ENCODE data around the gene CSNK1G2.
A peak's percentile ranks its signal among the peaks of the same experiment; 100 is the strongest.
"Not testable (repeated sequence)": the region's sequence is repeated elsewhere in the genome, so short reads cannot be mapped to it uniquely, and the experiment has no call there.

The CSNK1G2 gene

GRCh38 chr19:1988464-1988863 lies 47.5 kb downstream of the CSNK1G2 start:
- DNase-seq (ENCODE audit: low read depth in 2 of 2), result not testable (repeated sequence)

GRCh38 chr19:1989513-1990229 lies 48.7 kb downstream of the CSNK1G2 start:
- no peak for DNase-seq (ENCODE audit: low read depth in 2 of 2)

- no peak for DNase-seq (ENCODE audit: low read depth in 2 of 2)
Measured at GRCh38 chr19:1990230-1991017, 49.5 kb downstream of the CSNK1G2 start.

- no peak for DNase-seq (ENCODE audit: low read depth in 2 of 2)
Measured at GRCh38 chr19:1991018-1991913, 50.3 kb downstream of the CSNK1G2 start.

- peak in 1 of 2 donors; percentile 31 for DNase-seq (ENCODE audit: low read depth in 2 of 2)
Measured at GRCh38 chr19:1992759-1993260, 51.8 kb downstream of the CSNK1G2 start.

- DNase-seq (ENCODE audit: low read depth in 2 of 2), result no peak
Measured at GRCh38 chr19:1997353-1998233, 56.6 kb downstream of the CSNK1G2 start.

- no peak for DNase-seq (ENCODE audit: low read depth in 2 of 2)
Measured at GRCh38 chr19:1998712-1999708, 58.0 kb downstream of the CSNK1G2 start.

GRCh38 chr19:1999856-2000515 lies 59.0 kb downstream of the CSNK1G2 start:
- DNase-seq (ENCODE audit: low read depth in 2 of 2), result no peak

GRCh38 chr19:2003874-2004273 lies 62.9 kb downstream of the CSNK1G2 start:
- DNase-seq (ENCODE audit: low read depth in 2 of 2), result no peak

- no peak for DNase-seq (ENCODE audit: low read depth in 2 of 2)
Measured at GRCh38 chr19:2010135-2010668, 69.2 kb downstream of the CSNK1G2 start.

- DNase-seq (ENCODE audit: low read depth in 2 of 2), result no peak
Measured at GRCh38 chr19:2011169-2011568, 70.2 kb downstream of the CSNK1G2 start.

GRCh38 chr19:2012941-2013682 lies 72.1 kb downstream of the CSNK1G2 start:
- DNase-seq (ENCODE audit: low read depth in 2 of 2), result no peak

- DNase-seq (ENCODE audit: low read depth in 2 of 2), result no peak
Measured at GRCh38 chr19:2013683-2013961, 72.7 kb downstream of the CSNK1G2 start.

GRCh38 chr19:2014131-2014571 lies 73.2 kb downstream of the CSNK1G2 start:
- DNase-seq (ENCODE audit: low read depth in 2 of 2), result no peak

GRCh38 chr19:2014731-2015607 lies 74.0 kb downstream of the CSNK1G2 start:
- DNase-seq (ENCODE audit: low read depth in 2 of 2), result no peak

GRCh38 chr19:2015608-2015950 lies 74.6 kb downstream of the CSNK1G2 start, which contains the start of gene BTBD2:
TSS of gene BTBD2 (minus strand) at chr19:2015714. CDS start at chr19:2015703, 11 bp downstream.
- DNase-seq (ENCODE audit: low read depth in 2 of 2), result peak in 1 of 2 donors; percentile 47

Measured in stimulated activated CD8-positive, alpha-beta memory T cell treated with anti-CD3 and anti-CD28 coated beads, Interleukin-2, amount 100 ng/mL, for 48 hours (primary cell).